ENCODE results near the gene GINS1.

Gene GINS1

DNA sequence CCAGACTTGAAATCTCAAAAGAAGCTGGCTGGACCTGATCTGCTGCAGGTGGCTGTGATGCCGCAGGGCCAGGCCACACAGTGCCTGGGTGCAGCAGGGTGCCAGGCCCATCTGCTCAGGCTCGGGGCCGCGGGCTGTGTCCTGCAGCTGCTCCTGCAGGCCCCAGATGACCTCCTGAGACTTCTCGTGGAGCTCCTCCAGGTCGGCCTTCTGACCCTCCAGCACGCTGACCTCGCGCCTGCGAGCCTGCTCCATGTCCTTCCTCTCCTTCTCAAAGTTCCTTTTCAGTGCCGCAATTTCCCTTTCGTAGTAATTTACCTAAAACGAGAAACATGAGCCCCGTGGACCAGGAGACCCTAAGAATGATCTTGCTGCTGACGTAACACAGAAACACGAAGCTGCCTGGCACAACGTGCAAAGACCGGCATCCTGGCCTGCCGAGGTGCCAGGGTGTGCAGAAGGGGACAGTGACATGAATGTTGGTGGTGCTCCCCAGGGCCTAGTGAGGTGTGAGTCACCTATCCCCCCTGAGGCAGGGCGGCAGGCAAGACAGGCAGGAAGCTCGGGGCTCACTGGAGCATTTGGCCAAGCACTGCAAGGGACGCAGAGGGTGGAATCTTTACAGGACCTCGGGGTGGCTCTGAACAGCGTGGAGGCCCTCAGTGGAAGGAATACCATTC, 71.6 kb downstream of the GINS1 start:
- DNase-seq, result no peak

DNA sequence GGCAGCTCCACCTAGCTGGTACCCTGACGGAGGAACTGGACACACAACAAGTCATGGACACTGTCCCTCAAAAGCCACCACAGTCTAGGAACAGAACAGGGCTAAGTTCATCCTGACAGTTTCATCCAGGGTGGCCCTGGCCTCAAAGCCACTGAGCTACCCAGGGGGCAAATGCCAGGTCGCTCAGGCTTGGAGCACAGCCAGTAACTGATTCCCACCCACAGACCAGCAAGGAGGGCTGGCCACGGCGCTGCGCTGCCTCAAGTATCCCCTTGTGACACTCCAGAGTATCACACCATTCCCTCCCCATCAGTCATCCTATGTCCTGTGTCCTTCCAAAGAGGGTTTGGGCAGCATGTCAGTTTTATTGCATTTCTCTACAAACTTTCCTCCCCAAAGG, 72.2 kb downstream of the GINS1 start:
- no peak for DNase-seq

DNA sequence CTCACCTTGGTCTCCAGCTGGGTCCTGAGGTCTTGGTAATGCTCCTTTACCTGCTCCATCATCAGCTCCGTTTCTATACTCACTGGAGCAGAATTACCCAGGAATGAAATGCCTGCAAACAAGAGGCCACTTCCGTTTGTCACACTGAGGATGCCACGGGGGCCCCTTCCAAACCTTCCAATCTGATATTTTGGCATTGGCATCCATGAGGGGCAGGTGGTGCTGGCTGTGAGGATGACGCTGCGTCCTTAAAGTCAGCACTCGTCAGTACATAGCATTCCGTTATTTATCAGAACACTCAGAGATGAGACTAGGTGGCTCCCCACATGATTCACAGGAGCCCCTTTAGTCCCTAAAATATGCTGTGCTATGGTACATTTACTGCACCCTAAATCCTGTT, 72.7 kb downstream of the GINS1 start:
- no peak for DNase-seq

DNA sequence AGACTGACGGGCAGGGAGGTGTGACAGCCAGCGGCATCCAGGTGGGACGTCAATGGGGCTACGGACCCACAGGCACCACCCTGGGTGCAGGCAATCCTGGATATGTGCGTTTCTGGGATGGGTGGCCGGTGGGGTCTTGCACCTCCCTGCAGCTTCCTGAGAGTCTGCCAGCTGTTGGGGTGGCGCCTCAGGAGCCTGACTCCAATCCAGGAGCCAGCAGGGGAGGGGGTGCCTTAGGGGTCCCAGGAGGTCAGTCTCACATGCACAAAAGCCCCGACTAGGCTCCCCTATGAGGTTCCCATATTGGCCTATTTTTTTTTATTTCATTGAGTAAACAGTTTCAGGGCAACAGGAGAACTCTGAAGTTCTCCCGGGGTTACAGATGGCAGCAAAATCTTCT, 73.3 kb downstream of the GINS1 start:
- DNase-seq, result no peak

DNA sequence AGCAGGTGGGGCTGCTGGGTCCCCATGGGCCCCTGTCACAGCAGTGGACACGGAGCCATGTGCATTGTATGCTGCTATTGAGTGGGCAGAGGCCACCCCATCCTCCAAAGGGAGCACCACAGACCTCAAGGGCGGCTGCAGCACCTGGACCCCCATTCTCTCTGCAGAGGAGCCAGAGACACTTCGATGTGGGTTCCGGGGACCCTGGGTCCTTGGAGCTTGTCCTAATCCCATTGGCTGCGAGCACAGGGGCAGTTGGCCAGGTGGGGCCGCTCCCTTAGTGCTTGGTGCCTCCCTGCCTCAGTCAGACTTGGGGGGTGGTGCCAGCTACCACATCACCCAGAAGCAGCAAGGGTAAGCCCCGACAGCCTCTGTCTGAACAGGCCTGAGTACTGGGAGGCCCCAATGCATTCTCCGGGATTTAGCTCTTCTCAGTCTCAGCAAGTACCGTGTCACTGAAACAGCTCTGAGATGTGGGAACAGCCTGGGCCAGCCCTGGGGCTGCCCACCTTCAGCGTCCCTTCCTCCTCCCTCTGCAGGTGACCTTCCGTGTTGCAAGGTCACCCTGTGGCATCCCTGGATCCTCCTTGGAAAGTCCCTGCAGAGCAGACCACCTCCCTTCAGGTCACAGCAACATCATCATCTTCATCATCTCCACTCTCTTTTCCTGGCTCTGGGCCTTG, 73.9 kb downstream of the GINS1 start:
- no peak for DNase-seq

DNA sequence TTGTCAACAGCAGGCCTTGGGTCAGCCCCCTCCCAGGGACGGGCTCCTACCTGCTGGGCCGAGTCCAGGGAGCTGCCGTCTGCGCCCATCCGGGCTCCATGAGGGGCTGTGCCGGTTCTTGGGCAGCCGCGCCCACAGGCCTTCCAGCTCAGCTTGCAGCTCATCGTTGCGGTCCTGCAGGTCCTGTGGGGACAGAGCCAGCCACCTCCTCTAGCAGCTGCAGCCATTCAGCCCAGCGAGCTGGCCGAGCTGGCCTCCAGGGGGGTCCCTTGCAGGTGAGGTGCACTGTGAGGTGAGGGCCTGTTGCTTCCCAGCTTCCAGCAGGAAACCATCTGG, 74.4 kb downstream of the GINS1 start:
- DNase-seq, result no peak

DNA sequence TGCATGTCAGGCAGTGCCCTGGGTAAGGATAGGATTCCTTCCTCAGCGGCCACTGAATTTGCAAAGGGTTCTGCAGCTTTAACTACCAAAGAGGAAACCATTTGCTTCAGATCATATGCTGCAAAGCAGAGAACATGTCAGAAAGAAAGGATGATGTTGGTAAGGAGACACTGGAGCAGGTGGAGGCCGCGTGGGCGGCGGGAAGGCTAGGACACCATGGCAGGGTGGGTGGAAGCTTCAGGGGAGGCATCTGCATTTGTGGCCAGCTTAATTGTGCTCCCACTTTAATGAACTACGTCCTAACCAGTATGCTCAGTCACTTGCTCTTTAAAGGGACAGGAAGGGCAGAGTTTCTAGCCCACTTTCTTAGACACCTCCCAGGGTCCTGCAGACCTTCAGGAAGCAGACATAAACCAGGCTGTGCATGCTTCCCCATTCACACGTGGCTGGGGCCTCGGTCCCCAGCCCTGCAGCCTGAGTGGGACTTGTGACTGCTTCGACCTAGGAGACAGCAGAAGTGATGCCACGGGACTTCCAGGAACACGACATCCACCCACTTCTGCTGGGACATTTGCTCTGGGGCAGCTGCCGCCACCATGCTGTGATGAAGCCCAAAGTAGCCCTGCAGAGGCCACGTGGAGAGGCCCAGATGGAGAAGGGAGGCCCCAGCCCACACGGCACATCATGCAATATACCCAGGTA, 76.1 kb downstream of the GINS1 start:
- DNase-seq, result no peak

DNA sequence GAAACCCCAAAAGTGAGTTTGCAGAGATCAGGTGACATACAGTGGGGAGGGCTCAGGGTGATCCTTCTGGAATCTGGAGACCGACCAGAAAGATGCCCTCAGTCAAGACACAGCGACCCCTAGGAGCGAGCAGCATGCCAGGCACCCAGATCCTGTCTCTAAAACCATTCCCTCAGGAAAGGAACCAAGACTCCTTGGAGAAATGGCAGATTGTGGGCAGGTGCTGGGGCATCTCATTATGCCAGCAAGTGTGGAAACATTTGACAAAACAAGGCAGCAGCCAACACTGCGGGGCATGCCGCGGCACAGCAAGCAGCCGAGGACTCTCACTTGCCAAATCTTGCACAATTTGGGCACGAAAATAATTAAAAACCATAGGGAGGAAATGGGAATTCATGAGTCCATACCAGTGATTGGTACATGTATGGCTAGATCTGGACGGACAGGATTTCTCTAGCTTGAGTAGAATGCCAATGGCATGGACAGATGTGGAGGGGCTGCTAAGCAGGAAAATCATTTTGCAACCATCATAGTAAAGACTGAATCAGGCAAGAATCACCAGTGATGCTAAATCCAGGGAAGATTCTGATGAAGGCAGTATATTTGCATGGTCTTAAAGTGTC, 76.9 kb downstream of the GINS1 start:
- DNase-seq, result no peak

DNA sequence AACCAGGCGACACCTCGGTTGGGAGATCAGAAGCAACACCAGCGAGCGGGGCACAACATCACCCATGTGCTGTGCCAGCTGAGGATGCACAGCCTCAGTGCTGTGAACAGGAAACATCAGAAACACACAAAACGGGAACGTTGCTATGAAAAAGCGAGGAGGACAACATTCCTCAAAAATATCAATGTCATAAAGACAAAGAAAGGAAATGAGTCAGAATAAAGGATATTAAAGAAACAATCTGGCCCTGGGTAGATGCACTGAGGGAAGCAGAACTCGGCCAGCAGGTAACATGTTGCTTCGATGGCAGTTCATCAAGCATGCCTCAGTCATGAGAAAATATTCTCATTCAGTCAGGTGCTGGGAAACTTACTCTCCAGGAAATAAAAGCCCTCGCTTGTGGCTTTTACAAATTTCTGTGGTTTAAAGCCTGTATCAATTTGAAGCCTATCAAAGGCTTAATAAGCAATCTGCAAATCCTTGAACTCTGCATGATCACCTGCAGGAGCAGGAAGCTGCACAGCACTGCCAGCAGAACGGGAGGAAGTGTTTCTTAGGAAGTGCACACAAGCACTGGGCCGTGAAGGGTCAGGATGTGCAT, 77.5 kb downstream of the GINS1 start:
- DNase-seq, result no peak

DNA sequence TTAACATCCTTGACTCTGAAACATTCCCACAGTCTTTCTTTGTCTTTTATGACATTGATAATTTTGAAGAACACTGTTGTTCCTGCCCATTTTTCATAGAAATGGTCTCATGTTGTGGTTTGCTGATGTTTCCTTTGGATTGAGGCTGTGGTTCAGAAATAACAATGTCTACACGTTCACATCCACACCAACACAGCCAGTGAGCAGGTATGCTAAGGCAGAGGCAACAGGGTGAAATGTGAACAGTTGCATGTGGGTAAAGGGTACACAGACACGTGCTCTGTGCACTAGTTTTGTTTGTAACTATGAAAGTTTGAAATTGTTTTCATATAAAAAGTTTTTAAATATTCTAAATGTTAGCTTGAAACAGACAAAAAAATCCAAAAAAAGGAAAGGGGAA, 78.4 kb downstream of the GINS1 start:
- DNase-seq, result no peak

DNA sequence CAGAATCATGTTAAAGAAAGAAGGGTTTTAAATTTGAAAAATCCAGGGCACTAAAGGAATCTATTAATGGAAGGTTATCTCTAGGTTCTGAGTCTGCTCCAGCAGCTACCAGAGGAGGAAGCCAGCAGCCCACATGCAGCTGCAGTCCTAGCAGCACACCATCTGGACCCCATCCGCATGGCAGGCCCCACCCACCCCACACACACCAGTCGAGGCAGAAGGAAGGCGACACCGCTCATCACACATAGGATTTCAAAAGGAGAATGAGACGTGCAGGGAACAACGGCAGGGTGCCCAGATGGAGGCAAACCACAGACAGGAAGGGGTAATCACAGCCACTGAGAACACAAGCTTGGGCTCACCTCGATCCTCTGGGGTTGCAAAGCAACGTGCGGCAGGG, 78.9 kb downstream of the GINS1 start:
- no peak for DNase-seq

DNA sequence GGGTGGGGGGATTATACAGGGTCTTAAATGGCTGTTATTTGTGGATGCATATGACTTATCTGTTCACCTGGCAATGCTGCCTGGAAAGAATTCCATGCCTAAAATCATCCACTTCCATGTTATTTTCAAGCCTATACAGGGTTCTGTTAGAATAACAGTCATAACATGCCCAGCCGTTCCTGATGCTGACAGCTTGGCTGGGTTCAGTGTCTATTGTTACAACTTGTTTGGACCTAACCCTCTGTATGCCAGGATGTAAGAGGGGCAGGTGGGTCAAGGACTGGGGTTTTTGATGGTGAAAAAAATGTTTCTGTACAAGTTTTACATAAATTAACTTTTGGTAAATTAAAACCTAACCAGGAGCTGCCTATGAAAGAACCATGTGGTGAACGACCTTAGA, 79.8 kb downstream of the GINS1 start:
- no peak for DNase-seq

DNA sequence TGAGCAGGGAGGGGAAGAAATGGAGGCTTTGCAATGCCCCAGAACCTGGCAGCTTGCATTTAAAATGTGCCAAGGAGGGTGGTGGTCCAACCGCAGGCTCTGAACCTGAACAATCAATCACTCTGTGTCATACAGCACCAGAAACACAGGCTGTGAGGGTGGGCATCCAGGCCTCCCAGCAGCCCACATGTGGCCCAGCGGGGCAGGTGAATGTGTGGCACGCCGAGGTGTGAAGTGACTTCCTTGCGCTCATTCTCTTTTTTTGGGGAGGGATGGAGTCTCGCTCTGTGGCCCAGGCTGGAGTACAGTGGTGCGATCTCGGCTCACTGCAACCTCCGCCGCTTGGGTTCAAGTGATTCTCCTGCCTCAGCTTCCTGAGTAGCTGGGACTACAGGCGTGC, 80.5 kb downstream of the GINS1 start:
- no peak for DNase-seq

DNA sequence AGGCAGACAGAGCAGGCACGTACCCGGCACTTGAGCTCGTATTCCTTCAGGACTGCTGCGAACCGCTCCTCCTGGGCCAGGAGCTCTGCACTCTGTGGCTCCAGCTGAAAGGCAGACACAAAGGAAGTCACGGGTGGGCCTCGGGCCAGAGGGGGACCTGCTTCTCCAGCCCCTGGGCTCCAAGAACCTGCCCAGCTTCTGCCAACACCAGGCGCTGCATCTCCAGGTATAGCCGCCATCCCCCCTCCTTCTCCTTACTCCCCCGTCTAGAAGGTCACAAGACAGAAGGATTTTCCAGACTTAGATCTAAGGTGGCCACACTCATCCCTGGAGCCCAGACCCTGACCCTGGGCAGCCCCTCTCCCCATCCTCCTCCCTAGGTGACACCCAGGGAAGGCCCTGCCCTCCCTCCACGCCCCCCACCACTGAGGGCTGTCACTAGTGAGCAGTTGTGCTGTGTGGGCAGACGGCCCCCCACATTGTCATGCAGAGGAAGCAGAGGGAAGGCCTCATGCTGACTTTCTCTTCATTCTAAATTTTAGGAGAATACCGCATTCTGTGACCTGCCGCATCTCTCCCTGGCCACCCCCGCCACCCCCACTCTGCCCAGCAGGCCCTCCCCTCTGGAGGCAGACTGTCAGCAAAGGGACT, 81.9 kb downstream of the GINS1 start:
- no peak for DNase-seq

DNA sequence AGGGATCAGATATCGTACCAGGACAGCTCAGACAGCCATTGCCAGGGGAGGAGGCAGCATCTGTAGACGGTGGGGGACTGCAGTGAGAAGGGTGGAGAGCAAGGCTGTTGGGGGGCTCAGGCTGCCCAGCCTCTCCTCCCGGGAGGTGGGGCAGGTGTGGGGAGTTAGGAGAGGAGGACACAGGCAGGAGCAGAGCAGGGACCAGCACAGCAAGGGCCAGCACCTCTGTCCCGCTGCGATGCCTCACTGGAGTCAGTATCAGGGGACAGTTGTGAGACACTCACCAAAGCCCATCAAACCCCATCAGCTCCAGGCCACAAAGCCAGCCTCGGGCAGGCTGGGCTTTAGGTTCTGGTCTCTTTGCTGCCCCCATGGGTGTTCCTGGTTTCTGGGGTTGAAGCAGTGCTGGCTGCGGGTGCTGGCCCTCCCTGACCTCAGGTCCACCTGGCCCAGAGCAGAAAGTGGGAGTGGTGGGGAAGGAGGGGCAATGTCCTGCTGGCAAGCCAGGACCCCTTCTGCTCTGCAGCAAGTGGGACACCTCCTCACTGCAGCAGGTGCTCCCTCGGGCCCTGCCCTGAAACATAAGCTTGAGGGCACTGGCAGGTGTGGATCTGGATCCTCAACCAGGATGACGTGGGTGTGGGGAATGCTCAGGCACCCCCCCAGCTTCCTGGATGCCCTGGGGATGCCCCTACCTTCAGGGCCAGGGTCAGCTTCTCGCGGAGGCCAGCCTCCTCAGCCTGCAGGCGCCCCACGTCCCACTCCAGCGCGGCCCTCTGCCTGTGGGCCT, 83.4 kb downstream of the GINS1 start:
- DNase-seq, result no peak

DNA sequence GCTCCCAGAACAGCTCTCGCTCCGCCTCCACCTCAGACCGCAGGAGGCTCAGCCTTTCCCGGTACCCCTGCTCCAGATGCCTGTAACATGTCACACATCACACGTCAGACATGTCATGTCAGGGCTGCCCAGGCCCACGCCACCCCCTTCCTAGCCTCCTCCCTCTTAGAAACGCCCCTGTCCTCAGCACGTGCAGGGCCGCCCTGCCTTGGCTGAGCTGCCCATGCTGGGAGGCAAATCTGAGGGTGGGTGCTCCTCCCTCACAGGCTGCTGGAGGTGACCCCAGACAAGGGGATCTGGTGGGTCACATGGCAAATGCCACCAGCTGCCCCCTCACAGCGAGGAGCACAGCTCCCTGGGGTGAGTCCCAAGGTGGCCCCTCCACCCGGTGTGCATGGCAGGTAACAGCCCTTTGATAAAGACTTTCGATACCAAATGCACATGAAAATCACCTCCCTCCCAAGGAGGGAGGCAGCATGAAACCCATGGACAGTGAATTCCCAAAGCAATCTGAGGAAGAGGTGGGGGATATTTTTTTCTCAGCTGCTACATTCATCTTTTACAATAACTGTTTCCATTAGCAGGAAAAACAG, 84.1 kb downstream of the GINS1 start:
- no peak for DNase-seq

DNA sequence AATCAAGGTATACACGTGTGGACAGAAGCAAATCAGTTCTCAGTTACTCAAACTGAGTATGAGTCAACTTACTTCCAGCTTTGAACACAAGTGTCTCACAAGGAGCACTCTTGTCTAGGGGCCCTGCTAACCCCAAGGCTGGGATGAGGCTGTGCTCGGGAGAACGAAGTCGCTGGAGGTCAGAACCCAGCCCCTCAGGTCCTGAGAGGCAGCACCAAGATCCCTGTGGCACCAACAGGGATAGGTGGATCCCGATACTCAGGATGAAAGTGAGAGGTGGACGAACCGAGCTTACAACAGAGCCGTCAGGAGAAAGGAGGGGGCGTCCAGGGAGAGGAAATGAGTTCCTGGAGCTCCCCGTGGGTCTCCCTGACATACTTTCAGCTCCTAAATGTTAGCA, 85.7 kb downstream of the GINS1 start:
- no peak for DNase-seq

DNA sequence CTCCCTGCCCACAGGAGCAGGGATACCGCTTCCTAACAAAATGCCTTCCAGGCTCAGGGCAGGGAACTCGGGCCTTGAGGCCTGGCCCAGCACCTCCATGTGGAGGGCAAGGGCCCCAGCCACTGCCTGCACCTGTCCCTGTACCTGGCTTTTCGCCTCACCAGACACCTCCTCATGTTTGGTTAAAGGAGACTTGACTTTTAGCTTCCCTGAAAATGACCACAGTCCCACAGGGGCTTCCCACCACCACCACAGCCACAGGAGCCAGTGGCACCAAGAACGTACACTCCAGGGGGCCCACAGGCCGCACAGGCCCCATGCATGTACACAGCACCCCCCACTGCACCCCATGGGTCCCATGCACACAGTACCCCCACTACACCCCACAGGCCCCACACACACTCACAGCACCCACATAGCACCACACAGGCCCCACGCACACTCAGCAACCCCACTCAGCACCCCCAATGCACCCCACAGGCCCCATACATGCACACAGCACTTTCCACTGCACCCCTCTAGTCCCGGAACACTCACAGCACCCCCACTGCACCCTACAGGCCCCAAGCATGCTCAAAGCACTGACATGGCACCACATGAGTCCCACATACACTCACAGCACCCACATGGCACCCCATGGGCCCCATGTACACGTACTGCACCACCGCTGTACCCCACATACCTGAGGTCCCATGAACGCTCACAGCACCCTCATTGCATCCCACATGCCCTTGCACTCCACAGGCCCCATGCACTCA, 86.5 kb downstream of the GINS1 start:
- DNase-seq, result no peak

DNA sequence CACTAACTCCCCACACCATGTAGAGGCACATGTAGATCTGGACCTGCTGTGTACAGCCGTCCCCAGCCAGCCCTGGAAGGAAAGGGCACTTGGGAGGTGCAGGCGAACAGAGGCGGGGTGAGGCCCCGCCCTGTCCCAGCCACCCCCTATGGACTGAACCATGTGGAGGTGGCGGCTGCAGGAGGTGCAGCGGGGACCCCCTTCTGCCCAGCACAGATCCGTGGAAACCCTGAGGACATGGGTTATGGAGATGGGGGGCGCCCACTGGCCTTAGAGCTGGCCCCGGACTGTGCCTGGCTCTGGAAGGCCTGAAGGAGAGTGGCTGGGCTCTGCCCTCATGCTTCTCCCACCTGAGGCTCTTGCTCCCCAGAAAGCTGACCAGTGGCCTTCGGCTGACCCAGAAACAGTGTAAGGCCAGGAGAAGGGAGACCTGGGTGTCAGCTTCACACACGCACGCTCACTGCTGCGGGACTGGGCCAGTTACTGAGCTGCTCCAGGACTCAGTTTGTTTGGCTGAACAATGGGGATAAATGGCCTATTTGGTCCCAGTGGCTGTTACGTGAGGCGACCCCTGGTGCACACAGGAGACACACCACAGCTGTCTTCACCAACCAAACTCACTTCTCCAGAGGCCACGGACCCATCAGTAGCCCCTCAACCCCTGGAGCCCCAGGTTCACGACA, 87.2 kb downstream of the GINS1 start:
- DNase-seq, result no peak

DNA sequence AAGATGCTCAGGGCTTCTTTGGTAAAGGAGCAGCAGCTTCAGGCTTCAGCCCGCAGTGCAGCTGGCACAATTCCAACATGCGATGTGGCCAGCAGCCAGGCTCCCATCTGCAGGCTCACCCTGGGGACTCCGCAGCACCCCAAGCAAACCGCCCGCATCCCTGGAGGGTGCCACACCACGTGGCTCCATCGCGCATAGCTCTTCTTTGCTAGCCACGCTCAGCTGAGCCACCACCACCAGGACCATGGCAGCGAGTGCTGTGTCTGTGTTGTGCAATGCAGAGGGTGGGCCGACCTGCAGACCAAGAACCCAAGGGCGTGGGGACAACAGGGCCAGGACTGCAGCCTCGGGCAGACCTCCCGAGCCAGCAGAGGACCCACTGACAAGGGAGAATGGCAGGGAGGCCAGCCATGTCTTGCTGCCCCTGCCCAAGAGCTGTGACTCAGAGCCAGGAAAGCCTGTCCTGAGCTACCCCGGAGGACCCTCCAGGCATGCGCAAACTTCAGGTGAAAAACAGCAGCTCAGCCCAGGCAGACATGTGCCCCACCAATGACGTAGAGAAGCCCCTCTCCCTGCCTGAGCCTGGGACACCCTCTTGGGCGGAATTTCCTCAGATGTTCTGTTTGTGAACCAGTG, 87.8 kb downstream of the GINS1 start:
- no peak for DNase-seq
